HEK293 (cell line): Measurements from ENCODE around the gene FOXP1.

Experiments used
- CTCF ChIA-PET: fragments of 350-600 bp; formaldehyde crosslinking; extraction: SDS; loops from one replicate; lab custom pipeline; 2021; ENCODE audit warnings: antibody characterized with exemption; lab: Yijun Ruan, JAX
- POLR2A ChIA-PET: fragments of 300-600 bp; formaldehyde crosslinking; extraction: SDS; loops from one replicate; lab custom pipeline; 2020; ENCODE audit warnings: antibody characterized with exemption, inconsistent platforms; lab: Yijun Ruan, JAX
- H3K27ac ChIP-seq: fragments of 200-500 bp; sonication (Bioruptor generic); 2 replicates; pipeline ENCODE4 v1.5.1; 2014; ENCODE audit warnings: low read depth, low read length, control low read depth, inconsistent platforms; ENCODE audit errors: extremely low read depth
- H3K36me3 ChIP-seq, 2 experiments: fragments of 200-500 bp in 1 of 2; sonication (Bioruptor generic) in 1 of 2; 1 replicate in 1 of 2; 2 replicates in 1 of 2; pipeline ENCODE4 v1.5.1; 2014 to 2017; ENCODE audit warnings: inconsistent platforms in 2 of 2, low read length in 2 of 2; ENCODE audit not compliant: control insufficient read depth in 2 of 2, insufficient read depth in 1 of 2
- H3K4me1 ChIP-seq: fragments of 200-500 bp; sonication (Bioruptor generic); 2 replicates; pipeline ENCODE4 v1.5.1; 2014; ENCODE audit warnings: mild to moderate bottlenecking, low read length, inconsistent platforms; ENCODE audit not compliant: control insufficient read depth, insufficient read depth
- H3K4me3 ChIP-seq: 2 replicates; pipeline ENCODE4 v1.5.1; 2011; ENCODE audit warnings: low read depth, mild to moderate bottlenecking, control low read depth, low read length, moderate library complexity
- H3K9me3 ChIP-seq: fragments of 200-500 bp; sonication (Bioruptor generic); 2 replicates; pipeline ENCODE4 v1.5.1; 2014; ENCODE audit warnings: low read depth, low read length, inconsistent platforms; ENCODE audit not compliant: control insufficient read depth, insufficient read depth
- FEZF1 ChIP-seq: fragments of 450-650 bp; formaldehyde crosslinking; IDR thresholded peaks from 2 replicates; pipeline ENCODE4 v1.5.1; 2016; ENCODE audit warnings: missing biosample characterization, missing genetic modification characterization
- MYNN ChIP-seq: fragments of 450-650 bp; formaldehyde crosslinking; IDR thresholded peaks from 2 replicates; pipeline ENCODE4 v1.5.1; 2016; ENCODE audit warnings: missing biosample characterization, missing genetic modification characterization, borderline replicate concordance
- REPIN1 ChIP-seq: fragments of 450-650 bp; formaldehyde crosslinking; IDR thresholded peaks from 2 replicates; pipeline ENCODE4 v1.5.1; 2017; ENCODE audit warnings: missing biosample characterization, missing genetic modification characterization, low read depth
- SALL2 ChIP-seq: fragments of 450-650 bp; formaldehyde crosslinking; IDR thresholded peaks from 2 replicates; pipeline ENCODE4 v1.5.0; 2017; ENCODE audit warnings: missing biosample characterization, mild to moderate bottlenecking, missing genetic modification characterization, borderline replicate concordance
- TRIM28 ChIP-seq: IDR thresholded peaks from 2 replicates; pipeline ENCODE4 v1.6.1; 2011; ENCODE audit warnings: low read length, control low read depth, borderline replicate concordance
- WT1 ChIP-seq: fragments of 450-650 bp; formaldehyde crosslinking; IDR thresholded peaks from 2 replicates; pipeline ENCODE4 v1.5.1; 2016; ENCODE audit warnings: missing biosample characterization, missing genetic modification characterization
- ZBTB20 ChIP-seq: fragments of 450-650 bp; formaldehyde crosslinking; IDR thresholded peaks from 2 replicates; pipeline ENCODE4 v1.5.1; 2016; ENCODE audit warnings: missing biosample characterization, missing genetic modification characterization
- ZBTB21 ChIP-seq: fragments of 450-650 bp; formaldehyde crosslinking; IDR thresholded peaks from 2 replicates; pipeline ENCODE4 v1.5.1; 2017; ENCODE audit warnings: missing biosample characterization, missing genetic modification characterization
- ZBTB48 ChIP-seq: fragments of 450-650 bp; formaldehyde crosslinking; IDR thresholded peaks from 2 replicates; pipeline ENCODE4 v1.5.1; 2016; ENCODE audit warnings: missing biosample characterization, missing genetic modification characterization
- ZFP37 ChIP-seq: fragments of 450-650 bp; formaldehyde crosslinking; IDR thresholded peaks from 2 replicates; pipeline ENCODE4 v1.5.1; 2016; ENCODE audit warnings: missing biosample characterization, missing genetic modification characterization
- ZFP69B ChIP-seq: fragments of 450-650 bp; formaldehyde crosslinking; IDR thresholded peaks from 2 replicates; pipeline ENCODE4 v1.5.1; 2016; ENCODE audit warnings: missing biosample characterization, missing genetic modification characterization
- ZIC2 ChIP-seq: fragments of 450-650 bp; formaldehyde crosslinking; IDR thresholded peaks from 2 replicates; pipeline ENCODE4 v1.5.1; 2016; ENCODE audit warnings: missing biosample characterization, missing genetic modification characterization
- ZNF112 ChIP-seq: fragments of 450-650 bp; formaldehyde crosslinking; IDR thresholded peaks from 2 replicates; pipeline ENCODE4 v1.5.0; 2017; ENCODE audit warnings: missing biosample characterization, missing genetic modification characterization
- ZNF184 ChIP-seq: fragments of 450-650 bp; IDR thresholded peaks from 2 replicates; pipeline ENCODE4 v1.5.1; 2018; ENCODE audit warnings: missing biosample characterization, mild to moderate bottlenecking, missing genetic modification characterization
- ZNF202 ChIP-seq: fragments of 450-650 bp; formaldehyde crosslinking; IDR thresholded peaks from 2 replicates; pipeline ENCODE4 v1.5.1; 2016; ENCODE audit warnings: missing biosample characterization, missing genetic modification characterization, borderline replicate concordance
- ZNF341 ChIP-seq: fragments of 450-650 bp; formaldehyde crosslinking; IDR thresholded peaks from 2 replicates; pipeline ENCODE4; 2016; ENCODE audit warnings: low read depth, missing biosample characterization, missing genetic modification characterization
- ZNF350 ChIP-seq: fragments of 450-650 bp; formaldehyde crosslinking; IDR thresholded peaks from 2 replicates; pipeline ENCODE4 v1.5.0; 2017; ENCODE audit warnings: missing biosample characterization, mild to moderate bottlenecking, missing genetic modification characterization
- ZNF37A ChIP-seq: fragments of 450-650 bp; IDR thresholded peaks from 2 replicates; pipeline ENCODE4 v1.5.1; 2018; ENCODE audit warnings: missing biosample characterization, missing genetic modification characterization
- ZNF510 ChIP-seq: fragments of 450-650 bp; formaldehyde crosslinking; IDR thresholded peaks from 2 replicates; pipeline ENCODE4 v1.5.1; 2018; ENCODE audit warnings: mild to moderate bottlenecking, missing genetic modification characterization, missing biosample characterization; ENCODE audit not compliant: insufficient replicate concordance
- ZNF596 ChIP-seq: fragments of 450-650 bp; IDR thresholded peaks from 2 replicates; pipeline ENCODE4 v1.5.0; 2018; ENCODE audit warnings: missing biosample characterization, mild to moderate bottlenecking, missing genetic modification characterization, moderate library complexity
- ZNF610 ChIP-seq: fragments of 450-650 bp; formaldehyde crosslinking; IDR thresholded peaks from 2 replicates; pipeline ENCODE4 v1.5.1; 2016; ENCODE audit warnings: missing biosample characterization, missing genetic modification characterization, borderline replicate concordance
- ZNF660 ChIP-seq: fragments of 450-650 bp; IDR thresholded peaks from 2 replicates; pipeline ENCODE4 v1.5.1; 2018; ENCODE audit warnings: missing biosample characterization, mild to moderate bottlenecking, missing genetic modification characterization
- ZNF837 ChIP-seq: fragments of 450-650 bp; formaldehyde crosslinking; IDR thresholded peaks from 2 replicates; pipeline ENCODE4 v1.5.1; 2016; ENCODE audit warnings: missing biosample characterization, missing genetic modification characterization
- ZNF843 ChIP-seq: fragments of 450-650 bp; formaldehyde crosslinking; IDR thresholded peaks from 2 replicates; pipeline ENCODE4 v1.5.1; 2016; ENCODE audit warnings: missing biosample characterization, missing genetic modification characterization
- TF ChIP-seq, protein P1 (sequence below): fragments of 450-650 bp; formaldehyde crosslinking; IDR thresholded peaks from 2 replicates; pipeline ENCODE4 v1.5.1; 2016; ENCODE audit warnings: missing biosample characterization, missing genetic modification characterization
- TF ChIP-seq, protein P2 (sequence below): fragments of 450-650 bp; formaldehyde crosslinking; IDR thresholded peaks from 2 replicates; pipeline ENCODE4 v1.5.1; 2016; ENCODE audit warnings: missing biosample characterization, missing genetic modification characterization, low read depth
- TF ChIP-seq, protein P3 (sequence below): fragments of 450-650 bp; formaldehyde crosslinking; IDR thresholded peaks from 2 replicates; pipeline ENCODE4 v1.5.1; 2016; ENCODE audit warnings: missing biosample characterization, missing genetic modification characterization

Gene FOXP1

DNA sequence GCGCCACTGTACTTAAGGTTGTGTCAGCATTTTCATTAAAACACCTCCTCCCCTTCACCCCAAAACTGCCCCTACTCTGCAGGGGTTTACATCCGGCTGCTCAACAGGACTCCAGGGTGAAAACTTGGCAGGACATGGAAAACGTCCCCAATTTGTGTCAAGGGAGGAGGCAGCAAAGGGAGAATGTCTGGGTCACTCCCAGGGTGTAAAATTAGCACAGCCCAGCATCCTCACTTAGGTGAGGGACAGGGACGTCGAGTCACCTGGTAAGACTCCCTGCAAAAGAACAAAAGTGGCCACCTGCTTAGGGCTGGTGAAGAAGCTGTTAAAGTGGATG, 532.3 kb downstream of the FOXP1 start:
- H3K36me3 ChIP-seq, result peaks cover 0 to 13% of the 10 kb centered on the region in 2 experiments; a peak in 1 of 3 replicates
- no peaks in the 10 kb centered on the region for H3K9me3 ChIP-seq
- TF ChIP-seq ZNF112 (tag by site-specific recombination) (no peak), ZNF37A (tag by site-specific recombination) (no peak), WT1 (tag by site-specific recombination) (peak; percentile 75), ZFP69B (tag by site-specific recombination) (no peak), ZBTB48 (tag by site-specific recombination) (no peak), ZNF184 (tag by site-specific recombination) (no peak), ZNF837 (tag by site-specific recombination) (no peak), ZIC2 (0 out of 2 replicates have a peak, but pooled peaks have one; percentile 35), ZNF350 (tag by site-specific recombination) (no peak), ZNF341 (tag by site-specific recombination) (peak; percentile 69), REPIN1 (no peak), TRIM28 (no peak), ZFP37 (tag by site-specific recombination) (no peak), ZNF202 (tag by site-specific recombination) (no peak), ZNF843 (no peak), ZNF660 (no peak), ZNF610 (tag by site-specific recombination) (no peak), ZBTB21 (no peak), ZNF596 (no peak)
- TF ChIP-seq, protein P1, sequence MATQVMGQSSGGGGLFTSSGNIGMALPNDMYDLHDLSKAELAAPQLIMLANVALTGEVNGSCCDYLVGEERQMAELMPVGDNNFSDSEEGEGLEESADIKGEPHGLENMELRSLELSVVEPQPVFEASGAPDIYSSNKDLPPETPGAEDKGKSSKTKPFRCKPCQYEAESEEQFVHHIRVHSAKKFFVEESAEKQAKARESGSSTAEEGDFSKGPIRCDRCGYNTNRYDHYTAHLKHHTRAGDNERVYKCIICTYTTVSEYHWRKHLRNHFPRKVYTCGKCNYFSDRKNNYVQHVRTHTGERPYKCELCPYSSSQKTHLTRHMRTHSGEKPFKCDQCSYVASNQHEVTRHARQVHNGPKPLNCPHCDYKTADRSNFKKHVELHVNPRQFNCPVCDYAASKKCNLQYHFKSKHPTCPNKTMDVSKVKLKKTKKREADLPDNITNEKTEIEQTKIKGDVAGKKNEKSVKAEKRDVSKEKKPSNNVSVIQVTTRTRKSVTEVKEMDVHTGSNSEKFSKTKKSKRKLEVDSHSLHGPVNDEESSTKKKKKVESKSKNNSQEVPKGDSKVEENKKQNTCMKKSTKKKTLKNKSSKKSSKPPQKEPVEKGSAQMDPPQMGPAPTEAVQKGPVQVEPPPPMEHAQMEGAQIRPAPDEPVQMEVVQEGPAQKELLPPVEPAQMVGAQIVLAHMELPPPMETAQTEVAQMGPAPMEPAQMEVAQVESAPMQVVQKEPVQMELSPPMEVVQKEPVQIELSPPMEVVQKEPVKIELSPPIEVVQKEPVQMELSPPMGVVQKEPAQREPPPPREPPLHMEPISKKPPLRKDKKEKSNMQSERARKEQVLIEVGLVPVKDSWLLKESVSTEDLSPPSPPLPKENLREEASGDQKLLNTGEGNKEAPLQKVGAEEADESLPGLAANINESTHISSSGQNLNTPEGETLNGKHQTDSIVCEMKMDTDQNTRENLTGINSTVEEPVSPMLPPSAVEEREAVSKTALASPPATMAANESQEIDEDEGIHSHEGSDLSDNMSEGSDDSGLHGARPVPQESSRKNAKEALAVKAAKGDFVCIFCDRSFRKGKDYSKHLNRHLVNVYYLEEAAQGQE (tag by site-specific recombination), result no peak
- TF ChIP-seq, protein P2, sequence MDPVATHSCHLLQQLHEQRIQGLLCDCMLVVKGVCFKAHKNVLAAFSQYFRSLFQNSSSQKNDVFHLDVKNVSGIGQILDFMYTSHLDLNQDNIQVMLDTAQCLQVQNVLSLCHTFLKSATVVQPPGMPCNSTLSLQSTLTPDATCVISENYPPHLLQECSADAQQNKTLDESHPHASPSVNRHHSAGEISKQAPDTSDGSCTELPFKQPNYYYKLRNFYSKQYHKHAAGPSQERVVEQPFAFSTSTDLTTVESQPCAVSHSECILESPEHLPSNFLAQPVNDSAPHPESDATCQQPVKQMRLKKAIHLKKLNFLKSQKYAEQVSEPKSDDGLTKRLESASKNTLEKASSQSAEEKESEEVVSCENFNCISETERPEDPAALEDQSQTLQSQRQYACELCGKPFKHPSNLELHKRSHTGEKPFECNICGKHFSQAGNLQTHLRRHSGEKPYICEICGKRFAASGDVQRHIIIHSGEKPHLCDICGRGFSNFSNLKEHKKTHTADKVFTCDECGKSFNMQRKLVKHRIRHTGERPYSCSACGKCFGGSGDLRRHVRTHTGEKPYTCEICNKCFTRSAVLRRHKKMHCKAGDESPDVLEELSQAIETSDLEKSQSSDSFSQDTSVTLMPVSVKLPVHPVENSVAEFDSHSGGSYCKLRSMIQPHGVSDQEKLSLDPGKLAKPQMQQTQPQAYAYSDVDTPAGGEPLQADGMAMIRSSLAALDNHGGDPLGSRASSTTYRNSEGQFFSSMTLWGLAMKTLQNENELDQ (tag by site-specific recombination), result no peak
- H3K4me3 ChIP-seq, result no peak overlapping the region
- ChIA-PET CTCF (interaction anchor here (0.8 kb wide), 1 partner anchor 10 kb away, joined by 3 read pairs; no protein-coding TSS in a partner anchor), POLR2A (no interaction called here)
- H3K4me1 ChIP-seq, result peaks cover 17% of the 10 kb centered on the region; the same call in 1 of the 2 replicates
- peak overlapping the region; percentile 54; the same call in 1 of the 2 replicates for H3K27ac ChIP-seq

DNA sequence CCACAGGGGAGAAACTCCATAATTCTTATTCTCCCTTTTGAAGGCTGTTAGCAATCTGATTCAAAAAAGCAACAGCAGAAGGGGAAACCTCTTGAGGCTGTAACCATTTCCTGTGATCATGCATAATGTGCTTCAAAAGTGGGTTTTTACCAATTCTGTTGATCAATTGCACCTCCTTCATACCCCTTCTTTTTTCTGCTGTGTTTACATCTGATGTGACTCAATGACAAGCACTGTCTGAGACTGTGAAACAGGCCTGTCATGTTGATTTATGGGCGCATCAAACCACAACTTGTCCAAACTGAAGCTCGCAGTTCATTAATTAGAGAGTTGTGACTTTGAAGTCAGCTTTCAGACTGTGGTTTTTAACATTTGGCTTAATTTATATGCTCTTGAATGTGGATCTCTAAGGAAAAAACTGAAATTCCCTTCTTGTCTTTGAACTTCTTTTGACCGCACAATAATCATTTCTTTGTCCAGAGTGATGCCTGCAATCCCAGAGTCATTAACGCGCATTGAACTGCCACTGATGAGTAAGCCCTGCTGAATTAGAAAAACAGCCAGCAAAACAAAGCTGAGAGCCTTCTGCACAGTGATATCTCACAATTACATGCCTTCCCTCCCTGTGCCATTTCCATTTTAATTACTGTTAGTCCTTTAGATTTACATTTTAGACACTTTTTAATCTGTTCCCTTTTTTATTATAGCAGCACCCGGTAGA, 532.8 kb downstream of the FOXP1 start:
- Histone ChIP-seq H3K36me3 (peaks cover 0 to 18% of the 10 kb centered on the region in 2 experiments; a peak in 1 of 3 replicates), H3K27ac (peak overlapping the region; percentile 9; the same call in 1 of the 2 replicates), H3K4me3 (no peak overlapping the region), H3K4me1 (peaks cover 15% of the 10 kb centered on the region; the same call in 1 of the 2 replicates), H3K9me3 (no peaks in the 10 kb centered on the region)
- CTCF ChIA-PET, result interaction anchor here (0.8 kb wide), 1 partner anchor 11 kb away, joined by 3 read pairs; no protein-coding TSS in a partner anchor
- POLR2A ChIA-PET, result no interaction called here
- TF ChIP-seq SALL2 (no peak), ZNF510 (no peak), FEZF1 (peak; percentile 58; the same call in 1 of the 2 replicates), MYNN (no peak), ZBTB20 (tag by site-specific recombination) (no peak)
- TF ChIP-seq, protein P3, sequence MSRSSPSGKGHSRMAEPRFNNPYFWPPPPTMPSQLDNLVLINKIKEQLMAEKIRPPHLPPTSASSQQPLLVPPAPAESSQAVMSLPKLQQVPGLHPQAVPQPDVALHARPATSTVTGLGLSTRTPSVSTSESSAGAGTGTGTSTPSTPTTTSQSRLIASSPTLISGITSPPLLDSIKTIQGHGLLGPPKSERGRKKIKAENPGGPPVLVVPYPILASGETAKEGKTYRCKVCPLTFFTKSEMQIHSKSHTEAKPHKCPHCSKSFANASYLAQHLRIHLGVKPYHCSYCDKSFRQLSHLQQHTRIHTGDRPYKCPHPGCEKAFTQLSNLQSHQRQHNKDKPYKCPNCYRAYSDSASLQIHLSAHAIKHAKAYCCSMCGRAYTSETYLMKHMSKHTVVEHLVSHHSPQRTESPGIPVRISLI (tag by site-specific recombination), result peak; percentile 64; the same call in 1 of the 2 replicates
